Gastrocnemius medialis (tissue), 4 donors: ENCODE measurements around the gene PTGR2. TPM values are rescaled to one million over a fixed set of nuclear protein-coding genes. Genes with fewer than 3 reads are reported as not detected.
"Not testable (repeated sequence)": the region's sequence is repeated elsewhere in the genome, so short reads cannot be mapped to it uniquely, and the experiment has no call there.

Experiments used
- ATAC-seq, 2 donors: fragments of 150-250 bp; one replicate each; pipeline ENCODE4 v1.9.1; 2016
- DNase-seq, 2 donors: peaks; one replicate each; pipeline ENCODE4 v3.0.0-alpha.2; 2019
- H3K27ac ChIP-seq, 4 donors: fragments of 200-600 bp; sonication (generic); 1 replicate in 1 of 4; 2 replicates in 3 of 4; pipeline ENCODE4 v1.5.1; 2016 to 2018; ENCODE audit warnings: mild to moderate bottlenecking in 2 of 4, moderate library complexity in 1 of 4
- H3K27me3 ChIP-seq, 3 donors: fragments of 200-600 bp; sonication (generic) in 2 of 3; 1 replicate in 1 of 3; 2 replicates in 2 of 3; pipeline versions ENCODE4 v1.5.1 to v1.6.0; 2016 to 2019; ENCODE audit warnings: mild to moderate bottlenecking in 1 of 3, moderate library complexity in 1 of 3
- H3K36me3 ChIP-seq, 2 donors: fragments of 200-600 bp; sonication (generic) in 1 of 2; one replicate each; pipeline ENCODE4 v1.5.1; 2017 to 2018
- H3K4me1 ChIP-seq, 2 donors: fragments of 200-600 bp; sonication (generic) in 1 of 2; one replicate each; pipeline ENCODE4 v1.5.1; 2016 to 2017; ENCODE audit warnings: mild to moderate bottlenecking in 2 of 2
- H3K4me3 ChIP-seq, 4 donors: fragments of 200-600 bp; sonication (generic) in 3 of 4; 1 replicate in 1 of 4; 2 replicates in 3 of 4; pipeline ENCODE4 v1.5.1; 2016 to 2019; ENCODE audit warnings: mild to moderate bottlenecking in 2 of 4
- H3K9me3 ChIP-seq, 3 donors: fragments of 200-600 bp; sonication (generic) in 2 of 3; 1 replicate in 1 of 3; 2 replicates in 2 of 3; pipeline ENCODE4 v1.5.1; 2016 to 2019
- POLR2A ChIP-seq, 2 donors: fragments of 450-650 bp; IDR thresholded peaks; one replicate each; pipeline ENCODE4 v1.6.1; 2017; ENCODE audit warnings: antibody characterized with exemption in 2 of 2, mild to moderate bottlenecking in 2 of 2, moderate library complexity in 2 of 2
- in situ Hi-C, 4 donors: fragments of 200-750 bp; cut with MboI; loops; one replicate each; pipeline versions ENCODE4 v1.15.0 to v1.8.0; 2017; ENCODE audit warnings: low sequenced_read_pairs in 4 of 4
- intact Hi-C: fragments of 100-400 bp; cut with DNase I; formaldehyde crosslinking; loops from one replicate; pipeline ENCODE4 v1.15.1; 2023; ENCODE audit warnings: low total_unique reads
- total RNA-seq, 4 donors: library from RNA; depleted of rRNA; stranded (reverse); fragments of >200 nt; gene quantifications; one replicate each; pipeline versions ENCODE4 v1.1.0 to v1.2.3, GENCODE V29; 2016
- TF ChIP-seq, protein P1 (sequence below), 5 experiments: fragments of 450-650 bp in 3 of 5; fragments of 200-600 bp in 2 of 5; sonication (generic) in 2 of 5; IDR thresholded peaks in 4 of 5; conservative IDR thresholded peaks in 1 of 5; 1 replicate in 4 of 5; 2 replicates in 1 of 5; pipeline ENCODE4 v1.5.1; 2016 to 2019; ENCODE audit warnings: antibody characterized with exemption in 5 of 5, mild to moderate bottlenecking in 3 of 5, moderate library complexity in 3 of 5

The PTGR2 gene
- total RNA-seq, 4 donors from 2014 or later = 5.6 to 15.7 (median 9.9) TPM

GRCh38 chr14:73859145-73859544 is 7.5 kb downstream of the PTGR2 start:
- DNase-seq (no peak), ATAC-seq (no peak)
- no peaks in the 10 kb centered on the region for H3K4me1 ChIP-seq
- no peak overlapping the region for H3K4me3 ChIP-seq
- no peaks in the 10 kb centered on the region for H3K9me3 ChIP-seq
- TF ChIP-seq, protein P1, sequence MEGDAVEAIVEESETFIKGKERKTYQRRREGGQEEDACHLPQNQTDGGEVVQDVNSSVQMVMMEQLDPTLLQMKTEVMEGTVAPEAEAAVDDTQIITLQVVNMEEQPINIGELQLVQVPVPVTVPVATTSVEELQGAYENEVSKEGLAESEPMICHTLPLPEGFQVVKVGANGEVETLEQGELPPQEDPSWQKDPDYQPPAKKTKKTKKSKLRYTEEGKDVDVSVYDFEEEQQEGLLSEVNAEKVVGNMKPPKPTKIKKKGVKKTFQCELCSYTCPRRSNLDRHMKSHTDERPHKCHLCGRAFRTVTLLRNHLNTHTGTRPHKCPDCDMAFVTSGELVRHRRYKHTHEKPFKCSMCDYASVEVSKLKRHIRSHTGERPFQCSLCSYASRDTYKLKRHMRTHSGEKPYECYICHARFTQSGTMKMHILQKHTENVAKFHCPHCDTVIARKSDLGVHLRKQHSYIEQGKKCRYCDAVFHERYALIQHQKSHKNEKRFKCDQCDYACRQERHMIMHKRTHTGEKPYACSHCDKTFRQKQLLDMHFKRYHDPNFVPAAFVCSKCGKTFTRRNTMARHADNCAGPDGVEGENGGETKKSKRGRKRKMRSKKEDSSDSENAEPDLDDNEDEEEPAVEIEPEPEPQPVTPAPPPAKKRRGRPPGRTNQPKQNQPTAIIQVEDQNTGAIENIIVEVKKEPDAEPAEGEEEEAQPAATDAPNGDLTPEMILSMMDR (IDR thresholded peaks at IDR 0.05 in 4 of 5, conservative IDR thresholded peaks at IDR 0.05 in 1 of 5) = no peak
- no peak for TF ChIP-seq POLR2A (IDR thresholded peaks at IDR 0.05)
- no peak overlapping the region for H3K27ac ChIP-seq
- peaks cover 0 to 24% of the 10 kb centered on the region in 2 donors for H3K36me3 ChIP-seq
- no peaks in the 10 kb centered on the region for H3K27me3 ChIP-seq
- in situ Hi-C loops (no loop called here), intact Hi-C loops (loop anchor here (10.0 kb wide), 1 partner anchor 214 kb away; the partner anchor contains the start of gene DNAL1)

DNA sequence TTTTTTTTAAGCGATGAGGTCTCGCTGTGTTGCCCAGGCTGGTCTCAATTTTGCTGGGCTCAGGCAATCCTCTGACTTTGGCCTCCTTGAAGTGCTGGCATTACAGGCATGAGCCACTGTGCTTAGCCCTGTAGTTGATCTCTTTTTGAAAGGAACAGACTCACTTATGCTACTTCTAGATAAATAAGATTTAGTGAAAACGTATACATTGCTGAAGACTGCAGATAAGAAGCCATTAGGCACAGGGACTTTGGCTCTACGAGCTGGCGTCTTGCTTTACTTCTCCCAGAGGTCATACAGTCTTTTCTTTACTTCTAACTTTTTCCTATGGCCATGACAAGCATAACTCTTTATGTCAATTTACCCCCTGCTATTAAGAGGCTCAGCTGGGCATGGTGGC is 9.4 kb downstream of the PTGR2 start:
- peaks cover 0 to 24% of the 10 kb centered on the region in 2 donors for H3K36me3 ChIP-seq
- DNase-seq = no peak
- H3K27me3 ChIP-seq = no peaks in the 10 kb centered on the region
- H3K4me3 ChIP-seq = no peak overlapping the region
- H3K27ac ChIP-seq = no peak overlapping the region
- no peaks in the 10 kb centered on the region for H3K4me1 ChIP-seq
- H3K9me3 ChIP-seq = no peaks in the 10 kb centered on the region
- intact Hi-C loops (no loop called here), in situ Hi-C loops (no loop called here)
- ATAC-seq = no peak
- TF ChIP-seq, protein P1 (IDR thresholded peaks at IDR 0.05 in 4 of 5, conservative IDR thresholded peaks at IDR 0.05 in 1 of 5) = no peak
- no peak for TF ChIP-seq POLR2A (IDR thresholded peaks at IDR 0.05)

DNA sequence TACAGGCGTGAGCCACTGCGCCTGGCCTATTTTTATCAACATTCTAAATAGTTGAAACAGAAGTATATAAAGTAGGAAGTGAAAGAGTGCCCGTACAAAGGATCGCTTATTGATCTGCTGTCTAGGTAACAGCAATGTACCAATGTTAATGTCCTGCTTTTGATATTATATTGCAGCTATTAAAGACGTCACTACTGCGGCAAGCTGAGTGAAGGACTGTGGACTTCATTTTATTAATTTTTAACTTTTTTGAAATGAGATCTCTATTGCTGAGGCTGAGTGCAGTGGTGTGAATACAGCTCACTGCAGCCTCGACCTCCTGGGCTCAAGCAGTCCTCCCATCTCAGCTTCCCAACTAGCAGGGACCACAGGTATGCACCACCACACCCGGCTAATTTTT is 10.8 kb downstream of the PTGR2 start:
- no peaks in the 10 kb centered on the region for H3K4me1 ChIP-seq
- TF ChIP-seq POLR2A (IDR thresholded peaks at IDR 0.05) = no peak
- TF ChIP-seq, protein P1 (IDR thresholded peaks at IDR 0.05 in 4 of 5, conservative IDR thresholded peaks at IDR 0.05 in 1 of 5) = no peak
- in situ Hi-C loops (no loop called here), intact Hi-C loops (no loop called here)
- ATAC-seq = no peak
- H3K36me3 ChIP-seq = peaks cover 0 to 24% of the 10 kb centered on the region in 2 donors
- no peak overlapping the region for H3K27ac ChIP-seq
- H3K4me3 ChIP-seq = no peak overlapping the region
- no peaks in the 10 kb centered on the region for H3K9me3 ChIP-seq
- no peaks in the 10 kb centered on the region for H3K27me3 ChIP-seq
- DNase-seq = no peak

- H3K9me3 ChIP-seq = no peaks in the 10 kb centered on the region
- ATAC-seq (no peak), DNase-seq (no peak)
- H3K4me3 ChIP-seq = no peak overlapping the region
- H3K36me3 ChIP-seq = peaks cover 0 to 27% of the 10 kb centered on the region in 2 donors
- TF ChIP-seq POLR2A (IDR thresholded peaks at IDR 0.05) = no peak
- TF ChIP-seq, protein P1 (IDR thresholded peaks at IDR 0.05 in 4 of 5, conservative IDR thresholded peaks at IDR 0.05 in 1 of 5) = no peak
- in situ Hi-C loops (no loop called here), intact Hi-C loops (no loop called here)
- H3K27me3 ChIP-seq = no peaks in the 10 kb centered on the region
- H3K4me1 ChIP-seq = no peaks in the 10 kb centered on the region
- no peak overlapping the region for H3K27ac ChIP-seq
These were observed 11.6 kb downstream of the PTGR2 start for GRCh38 chr14:73863209-73863608.

DNA sequence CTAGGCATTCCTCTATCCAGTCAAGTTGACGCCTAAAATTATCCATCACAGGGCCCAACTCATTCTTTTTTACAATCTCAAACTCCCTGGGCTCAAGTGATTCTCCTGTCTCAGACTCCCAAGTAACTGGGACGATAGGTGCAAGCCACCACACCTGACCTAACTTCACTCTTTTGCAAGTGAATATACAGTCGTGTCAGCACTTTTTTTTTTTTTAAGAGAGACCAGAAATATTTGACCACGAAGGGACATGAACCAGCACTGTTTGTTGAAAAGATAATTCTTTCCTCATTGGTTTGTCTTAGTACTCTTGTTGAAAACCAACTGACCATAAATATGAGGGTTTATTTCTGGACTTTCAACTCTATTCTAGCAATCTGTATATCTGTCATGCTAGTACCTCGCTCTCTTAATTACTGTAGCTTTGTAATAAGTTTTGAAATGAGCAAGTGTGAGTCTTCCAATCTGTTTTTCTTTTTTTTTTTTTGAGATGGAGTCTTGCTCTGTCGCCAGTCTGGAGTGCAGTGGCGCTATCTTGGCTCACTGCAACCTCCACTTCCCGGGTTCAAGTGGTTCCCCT is 14.0 kb downstream of the PTGR2 start:
- no peak overlapping the region for H3K27ac ChIP-seq
- no peak for TF ChIP-seq POLR2A (IDR thresholded peaks at IDR 0.05)
- TF ChIP-seq, protein P1 (IDR thresholded peaks at IDR 0.05 in 4 of 5, conservative IDR thresholded peaks at IDR 0.05 in 1 of 5) = no peak
- in situ Hi-C loops = no loop called here
- intact Hi-C loops = no loop called here
- DNase-seq = no peak
- no peaks in the 10 kb centered on the region for H3K4me1 ChIP-seq
- ATAC-seq = no peak
- no peaks in the 10 kb centered on the region for H3K27me3 ChIP-seq
- H3K9me3 ChIP-seq = no peaks in the 10 kb centered on the region
- peaks cover 0 to 26% of the 10 kb centered on the region in 2 donors for H3K36me3 ChIP-seq
- H3K4me3 ChIP-seq = no peak overlapping the region

DNA sequence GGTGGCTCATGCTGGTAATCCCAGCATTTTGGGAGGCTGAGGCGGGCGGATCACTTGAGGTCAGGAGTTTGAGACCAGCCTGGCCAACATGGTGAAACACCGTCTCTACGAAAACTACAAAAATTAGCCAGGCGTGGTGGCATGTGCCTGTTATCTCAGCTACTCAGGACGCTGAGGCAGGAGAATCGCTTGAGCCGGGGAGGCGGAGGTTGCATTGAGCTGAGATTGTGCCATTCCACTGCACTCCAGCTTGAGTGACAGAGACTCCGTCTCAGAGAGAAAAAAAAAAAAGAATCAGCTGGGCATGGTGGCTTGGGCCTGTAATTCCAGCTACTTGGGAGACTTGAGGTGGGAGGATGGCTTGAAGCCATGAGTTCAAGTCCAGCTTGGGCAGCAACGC is 18.1 kb downstream of the PTGR2 start:
- H3K4me3 ChIP-seq, in situ Hi-C loops, ATAC-seq, H3K9me3 ChIP-seq, H3K36me3 ChIP-seq, H3K27me3 ChIP-seq, H3K27ac ChIP-seq, DNase-seq, intact Hi-C loops, H3K4me1 ChIP-seq: not testable (repeated sequence)
